HepG2 (cell line): ENCODE results near the gene KCNMA1. TPM values are rescaled to one million over a fixed set of nuclear protein-coding genes. Genes with fewer than 3 reads are reported as not detected.

Experiments
- ATAC-seq: fragments of 200-7000 bp; cut with Tn5 transposase; 3 replicates; pipeline ENCODE4 v1.9.1; 2020; ENCODE audit warnings: mild to moderate bottlenecking, moderate library complexity
- BruUV-seq: library from RNA; stranded (reverse); fragments of 400-500 nt; replicated peaks from 2 replicates; lab custom pipeline; 2021; lab: Mats Ljungman, UMichigan
- CTCF ChIA-PET: fragments of 300-600 bp; formaldehyde crosslinking; extraction: SDS; loops from one replicate; lab custom pipeline; 2021; ENCODE audit warnings: low total read pairs, inconsistent platforms, low intra/inter-chr PET ratio; lab: Yijun Ruan, JAX
- POLR2A ChIA-PET: fragments of 350-600 bp; sonication (Branson Sonifier 250); formaldehyde crosslinking; loops from one replicate; lab custom pipeline; 2020; ENCODE audit warnings: antibody characterized with exemption, inconsistent platforms; lab: Yijun Ruan, JAX
- DNase-seq: peaks from one replicate; pipeline ENCODE4 v3.0.0-alpha.2; 2015; ENCODE audit warnings: low spot score
- FAIRE-seq: peaks from 3 replicates; lab custom pipeline; 2011; peaks lifted over from hg19 to GRCh38; lab: Jason Lieb, UNC
- H2AFZ ChIP-seq: one replicate; pipeline ENCODE4 v1.6.1; 2011; ENCODE audit warnings: low read length, inconsistent platforms
- H3K27ac ChIP-seq: fragments of 300-600 bp; 3 replicates; pipeline ENCODE4 v1.8.0; 2011; ENCODE audit warnings: mixed run types, mild to moderate bottlenecking, mixed read lengths, low read length, inconsistent platforms; ENCODE audit not compliant: insufficient read depth; ENCODE audit errors: extremely low read length
- H3K27me3 ChIP-seq, 2 experiments: fragments of 200-600 bp in 1 of 2; 2 replicates in 1 of 2; 3 replicates in 1 of 2; pipeline versions ENCODE4 v1.6.0 to v1.8.0; 2011; ENCODE audit warnings: low read length in 2 of 2, mild to moderate bottlenecking in 2 of 2, moderate library complexity in 2 of 2, inconsistent platforms in 1 of 2; ENCODE audit not compliant: insufficient read depth in 2 of 2, control insufficient read depth in 1 of 2
- H3K36me3 ChIP-seq, 2 experiments: fragments of 200-600 bp in 1 of 2; replicated peaks in 1 of 2; 2 replicates in 1 of 2; 3 replicates in 1 of 2; pipeline versions ENCODE4 v1.5.1 to v1.8.0; 2011; ENCODE audit warnings: low read length in 2 of 2, inconsistent platforms in 1 of 2; ENCODE audit not compliant: insufficient read depth in 2 of 2, control insufficient read depth in 1 of 2
- H3K4me1 ChIP-seq: 2 replicates; pipeline ENCODE4 v1.5.1; 2012; ENCODE audit warnings: low read length, inconsistent platforms; ENCODE audit not compliant: insufficient read depth
- H3K4me2 ChIP-seq: 2 replicates; pipeline ENCODE4 v1.6.0; 2011; ENCODE audit warnings: low read depth, low read length, inconsistent platforms
- H3K4me3 ChIP-seq, 3 experiments: fragments of 200-600 bp in 1 of 3; sonication (generic), shearing (Covaris generic) in 1 of 3; replicated peaks in 1 of 3; 2 replicates each; pipeline ENCODE4 v1.5.1; 2011 to 2016; ENCODE audit warnings: low read length in 3 of 3, inconsistent platforms in 2 of 3, low read depth in 2 of 3, mild to moderate bottlenecking in 2 of 3, control low read depth in 1 of 3, mixed read lengths in 1 of 3; ENCODE audit not compliant: insufficient read depth in 1 of 3
- H3K79me2 ChIP-seq: one replicate; pipeline ENCODE4 v1.6.1; 2011; ENCODE audit warnings: low read length, inconsistent platforms; ENCODE audit not compliant: insufficient read depth
- H3K9ac ChIP-seq: 2 replicates; pipeline ENCODE4 v1.6.0; 2011; ENCODE audit warnings: mild to moderate bottlenecking, low read depth, low read length, inconsistent platforms; ENCODE audit not compliant: insufficient read depth
- H3K9me3 ChIP-seq: 2 replicates; pipeline ENCODE4 v1.5.1; 2012; ENCODE audit warnings: mild to moderate bottlenecking, low read length
- H4K20me1 ChIP-seq: 2 replicates; pipeline ENCODE4 v1.6.0; 2011; ENCODE audit warnings: inconsistent platforms, mild to moderate bottlenecking, low read length, moderate library complexity; ENCODE audit not compliant: insufficient read depth
- MTERF4 ChIP-seq: sonication (generic); formaldehyde crosslinking; IDR thresholded peaks from 2 replicates; pipeline ENCODE4 v1.8.0; 2023; ENCODE audit warnings: mild to moderate bottlenecking, missing genetic modification reagents
- ZNF616 ChIP-seq: sonication (generic); formaldehyde crosslinking; IDR thresholded peaks from 2 replicates; pipeline ENCODE4 v1.5.0; 2020; ENCODE audit warnings: low read depth, mild to moderate bottlenecking, missing genetic modification reagents
- ZSCAN21 ChIP-seq: sonication (generic); formaldehyde crosslinking; IDR thresholded peaks from 2 replicates; pipeline ENCODE4 v1.8.0; 2022; ENCODE audit warnings: mild to moderate bottlenecking, missing genetic modification reagents, moderate library complexity, borderline replicate concordance
- WGBS: methylation state at CpG from one replicate; pipeline ENCODE4 v1.1.6; 2017; ENCODE audit warnings: low lambda C conversion rate; 5-methylcytosine and 5-hydroxymethylcytosine counted together
- in situ Hi-C: cut with HindIII; loops from 2 replicates; pipeline ENCODE4 v1.10.0; 2017; ENCODE audit warnings: low pct_unique_long_range_greater_than_20kb; ENCODE audit not compliant: extremely low pct_ligation_motif_present
- intact Hi-C: fragments of 100-400 bp; cut with micrococcal nuclease; formaldehyde crosslinking; loops from one replicate; pipeline ENCODE4 v1.10.0; 2022; ENCODE audit not compliant: unreplicated experiment
- polyA plus RNA-seq, 8 experiments: library from polyadenylated mRNA; depleted of rRNA in 3 of 8; stranded (reverse) in 7 of 8; unstranded in 1 of 8; fragments of >200 nt; fragmentation: Illumina TruSeq in 4 of 8; extraction: Trizol in 4 of 8; gene quantifications; 2 replicates each; pipeline versions ENCODE4 v1.2.1 to v1.2.3, GENCODE V29; 2011 to 2016; ENCODE audit warnings: low read depth in 4 of 8, missing spikeins in 1 of 8, mixed read lengths in 1 of 8; ENCODE audit not compliant: insufficient read depth in 1 of 8
- total RNA-seq, 5 experiments: library from RNA; depleted of rRNA; stranded (reverse); fragments of >200 nt; fragmentation: Illumina TruSeq; extraction: Trizol; gene quantifications; 2 replicates each; pipeline ENCODE4 v1.2.3, GENCODE V29; 2016; ENCODE audit warnings: low read depth in 1 of 5
- TF ChIP-seq, protein P1 (sequence below): sonication (generic); formaldehyde crosslinking; IDR thresholded peaks from 2 replicates; pipeline ENCODE4 v1.4.0; 2020; ENCODE audit warnings: missing genetic modification reagents

The KCNMA1 gene
- total and polyA plus RNA-seq, 2 of the 13 experiments (the other 11 are each of a cell fraction or from before 2014, with no cell fraction given), result 0.02 TPM; not detected in 1

DNA sequence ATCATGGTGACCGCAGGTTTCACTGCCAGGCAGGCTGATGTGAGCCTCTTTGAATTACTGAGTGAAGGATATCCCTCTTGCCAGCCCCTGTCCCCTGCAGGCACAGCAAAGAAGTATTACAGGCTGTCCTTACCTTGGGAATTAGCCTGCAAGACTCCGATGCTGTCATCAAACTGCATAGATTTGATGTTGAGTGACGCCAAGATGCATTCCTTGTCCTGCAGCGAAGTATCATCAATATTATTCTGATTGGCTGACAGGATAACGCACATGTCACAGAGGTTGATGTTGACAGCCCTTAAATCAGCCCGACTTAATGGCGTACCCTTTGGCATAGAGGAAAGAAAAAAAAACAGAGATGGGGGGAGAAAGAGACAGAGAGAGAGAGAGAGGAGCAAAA, 693.0 kb downstream of the KCNMA1 start:
- intact Hi-C loops, result no loop called here
- in situ Hi-C loops, result no loop called here
- peaks cover 0 to 17% of the 10 kb centered on the region in 2 experiments; a peak in 1 of 5 replicates for H3K27me3 ChIP-seq
- H4K20me1 ChIP-seq, result no peaks in the 10 kb centered on the region
- no peak overlapping the region for H2AFZ ChIP-seq
- H3K4me1 ChIP-seq, result no peaks in the 10 kb centered on the region
- 15% methylated on average over 6 of the region's 7 CpGs for whole genome bisulfite sequencing
- TF ChIP-seq ZSCAN21 (CRISPR knock-in tag) (no peak), ZNF616 (CRISPR knock-in tag) (no peak), MTERF4 (CRISPR knock-in tag) (no peak)
- TF ChIP-seq, protein P1, sequence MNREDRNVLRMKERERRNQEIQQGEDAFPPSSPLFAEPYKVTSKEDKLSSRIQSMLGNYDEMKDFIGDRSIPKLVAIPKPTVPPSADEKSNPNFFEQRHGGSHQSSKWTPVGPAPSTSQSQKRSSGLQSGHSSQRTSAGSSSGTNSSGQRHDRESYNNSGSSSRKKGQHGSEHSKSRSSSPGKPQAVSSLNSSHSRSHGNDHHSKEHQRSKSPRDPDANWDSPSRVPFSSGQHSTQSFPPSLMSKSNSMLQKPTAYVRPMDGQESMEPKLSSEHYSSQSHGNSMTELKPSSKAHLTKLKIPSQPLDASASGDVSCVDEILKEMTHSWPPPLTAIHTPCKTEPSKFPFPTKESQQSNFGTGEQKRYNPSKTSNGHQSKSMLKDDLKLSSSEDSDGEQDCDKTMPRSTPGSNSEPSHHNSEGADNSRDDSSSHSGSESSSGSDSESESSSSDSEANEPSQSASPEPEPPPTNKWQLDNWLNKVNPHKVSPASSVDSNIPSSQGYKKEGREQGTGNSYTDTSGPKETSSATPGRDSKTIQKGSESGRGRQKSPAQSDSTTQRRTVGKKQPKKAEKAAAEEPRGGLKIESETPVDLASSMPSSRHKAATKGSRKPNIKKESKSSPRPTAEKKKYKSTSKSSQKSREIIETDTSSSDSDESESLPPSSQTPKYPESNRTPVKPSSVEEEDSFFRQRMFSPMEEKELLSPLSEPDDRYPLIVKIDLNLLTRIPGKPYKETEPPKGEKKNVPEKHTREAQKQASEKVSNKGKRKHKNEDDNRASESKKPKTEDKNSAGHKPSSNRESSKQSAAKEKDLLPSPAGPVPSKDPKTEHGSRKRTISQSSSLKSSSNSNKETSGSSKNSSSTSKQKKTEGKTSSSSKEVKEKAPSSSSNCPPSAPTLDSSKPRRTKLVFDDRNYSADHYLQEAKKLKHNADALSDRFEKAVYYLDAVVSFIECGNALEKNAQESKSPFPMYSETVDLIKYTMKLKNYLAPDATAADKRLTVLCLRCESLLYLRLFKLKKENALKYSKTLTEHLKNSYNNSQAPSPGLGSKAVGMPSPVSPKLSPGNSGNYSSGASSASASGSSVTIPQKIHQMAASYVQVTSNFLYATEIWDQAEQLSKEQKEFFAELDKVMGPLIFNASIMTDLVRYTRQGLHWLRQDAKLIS (CRISPR knock-in tag), result no peak
- TF ChIP-seq, all 625 proteins: peak for 0
- no peak overlapping the region for H3K27ac ChIP-seq
- no peaks in the 10 kb centered on the region for H3K9me3 ChIP-seq
- ATAC-seq (no peak), DNase-seq (no peak), FAIRE-seq (no peak)
- POLR2A ChIA-PET, result no interaction called here
- no peak overlapping the region for H3K4me2 ChIP-seq
- no peaks in the 10 kb centered on the region for H3K36me3 ChIP-seq
- H3K9ac ChIP-seq, result no peak overlapping the region
- no peaks in the 10 kb centered on the region for H3K79me2 ChIP-seq
- H3K4me3 ChIP-seq, result no peak overlapping the region
- CTCF ChIA-PET, result no interaction called here
- BruUV-seq, result no TSS peak
